ENCODE data around the gene FBXL2.

The FBXL2 gene

GRCh38 chr3:33339758-33340157 lies 62.5 kb downstream of the FBXL2 start:
- no peak for TF ChIP-seq CTCF (IDR thresholded peaks at IDR 0.05; ENCODE audit: low read depth, low read length)
- DNase-seq (ENCODE audit: extremely low read depth, low read depth): no peak

- no peak for TF ChIP-seq CTCF (IDR thresholded peaks at IDR 0.05; ENCODE audit: low read depth, low read length)
- no peak for DNase-seq (ENCODE audit: extremely low read depth, low read depth)
Observed at GRCh38 chr3:33355611-33356010, 78.4 kb downstream of the FBXL2 start.

- no peak for TF ChIP-seq CTCF (IDR thresholded peaks at IDR 0.05; ENCODE audit: low read depth, low read length)
- no peak for DNase-seq (ENCODE audit: extremely low read depth, low read depth)
Observed at GRCh38 chr3:33358172-33358781, 81.0 kb downstream of the FBXL2 start.

- TF ChIP-seq CTCF (IDR thresholded peaks at IDR 0.05; ENCODE audit: low read depth, low read length): no peak
- no peak for DNase-seq (ENCODE audit: extremely low read depth, low read depth)
Observed at GRCh38 chr3:33360136-33360825, 83.0 kb downstream of the FBXL2 start.

- no peak for TF ChIP-seq CTCF (IDR thresholded peaks at IDR 0.05; ENCODE audit: low read depth, low read length)
- no peak for DNase-seq (ENCODE audit: extremely low read depth, low read depth)
Observed at GRCh38 chr3:33363113-33363800, 86.0 kb downstream of the FBXL2 start.

- no peak for TF ChIP-seq CTCF (IDR thresholded peaks at IDR 0.05; ENCODE audit: low read depth, low read length)
Observed at GRCh38 chr3:33364060-33364459, 86.8 kb downstream of the FBXL2 start.

GRCh38 chr3:33364531-33365128 lies 87.4 kb downstream of the FBXL2 start:
- no peak for TF ChIP-seq CTCF (IDR thresholded peaks at IDR 0.05; ENCODE audit: low read depth, low read length)
- DNase-seq (ENCODE audit: extremely low read depth, low read depth): no peak

More at GRCh38 chr3:33364060-33364459, 86.8 kb downstream of the FBXL2 start:
- no peak for DNase-seq (ENCODE audit: extremely low read depth, low read depth)
